Stimulated activated CD4-positive, alpha-beta T cell treated with anti-CD3 and anti-CD28 coated beads, Interleukin-4, amount 100 ng/mL, for 4 hours (primary cell): Measurements from ENCODE around the gene JAKMIP1.

Source experiments
- DNase-seq, 2 experiments: peaks; one replicate each; pipeline ENCODE4 v3.0.0-alpha.2; 2020

JAKMIP1 gene

GRCh38 chr4:6177587-6178197 lies 22.7 kb downstream of the JAKMIP1 start:
- no peak for DNase-seq

- DNase-seq = no peak
Observed at GRCh38 chr4:6175426-6175825, 24.9 kb downstream of the JAKMIP1 start.

GRCh38 chr4:6172927-6173200 lies 27.5 kb downstream of the JAKMIP1 start:
- no peak for DNase-seq

- DNase-seq = no peak
Observed at GRCh38 chr4:6172093-6172926, 28.0 kb downstream of the JAKMIP1 start.

- DNase-seq = no peak
Observed at GRCh38 chr4:6169239-6169638, 31.1 kb downstream of the JAKMIP1 start.

- DNase-seq = no peak
Observed at GRCh38 chr4:6165766-6166165, 34.6 kb downstream of the JAKMIP1 start.

- DNase-seq = no peak
Observed at GRCh38 chr4:6162885-6163284, 37.5 kb downstream of the JAKMIP1 start.

GRCh38 chr4:6161921-6162464 lies 38.4 kb downstream of the JAKMIP1 start:
- no peak for DNase-seq

GRCh38 chr4:6160536-6160935 lies 39.8 kb downstream of the JAKMIP1 start:
- no peak for DNase-seq

- no peak for DNase-seq
Observed at GRCh38 chr4:6157926-6158325, 42.4 kb downstream of the JAKMIP1 start.

- no peak for DNase-seq
Observed at GRCh38 chr4:6155996-6156750, 44.2 kb downstream of the JAKMIP1 start.

GRCh38 chr4:6154875-6155274 lies 45.5 kb downstream of the JAKMIP1 start:
- no peak for DNase-seq

- DNase-seq = no peak
Observed at GRCh38 chr4:6153874-6154273, 46.5 kb downstream of the JAKMIP1 start.

GRCh38 chr4:6152869-6153705 lies 47.3 kb downstream of the JAKMIP1 start:
- DNase-seq = no peak

GRCh38 chr4:6150046-6150735 lies 50.2 kb downstream of the JAKMIP1 start:
- DNase-seq = no peak

- no peak for DNase-seq
Observed at GRCh38 chr4:6148506-6149205, 51.7 kb downstream of the JAKMIP1 start.

- no peak for DNase-seq
Observed at GRCh38 chr4:6147441-6147840, 52.9 kb downstream of the JAKMIP1 start.

GRCh38 chr4:6143603-6144181 lies 56.7 kb downstream of the JAKMIP1 start:
- DNase-seq = no peak

- no peak for DNase-seq
Observed at GRCh38 chr4:6142935-6143602, 57.3 kb downstream of the JAKMIP1 start.

GRCh38 chr4:6142511-6142910 lies 57.8 kb downstream of the JAKMIP1 start:
- no peak for DNase-seq

- no peak for DNase-seq
Observed at GRCh38 chr4:6141554-6141953, 58.8 kb downstream of the JAKMIP1 start.
